Mucosa of descending colon (tissue), 3 donors: ENCODE results near the gene GSDME. TPM values are rescaled to one million over a fixed set of nuclear protein-coding genes. Genes with fewer than 3 reads are reported as not detected.
"Not testable (repeated sequence)": the region's sequence is repeated elsewhere in the genome, so short reads cannot be mapped to it uniquely, and the experiment has no call there.

Source experiments
- ATAC-seq: fragments of 200-7000 bp; cut with Tn5 transposase; one replicate; pipeline ENCODE4 v1.9.1; 2020; ENCODE audit warnings: mild to moderate bottlenecking, moderate library complexity
- DNase-seq, 3 donors: peaks; one replicate each; pipeline ENCODE4 v3.0.0-alpha.2; 2020
- H3K36me3 ChIP-seq: fragments of 200-600 bp; one replicate; pipeline ENCODE4 v1.8.0; 2021; ENCODE audit warnings: low read depth, mild to moderate bottlenecking
- H3K4me1 ChIP-seq: fragments of 200-600 bp; one replicate; pipeline ENCODE4 v1.8.0; 2021; ENCODE audit warnings: low read depth, mild to moderate bottlenecking
- H3K4me3 ChIP-seq: fragments of 200-600 bp; one replicate; pipeline ENCODE4 v1.8.0; 2021; ENCODE audit warnings: mild to moderate bottlenecking
- H3K9me3 ChIP-seq: fragments of 200-600 bp; one replicate; pipeline ENCODE4 v1.8.0; 2021; ENCODE audit warnings: mild to moderate bottlenecking
- CTCF ChIP-seq: fragments of 200-600 bp; IDR thresholded peaks from one replicate; pipeline ENCODE4 v1.8.0; 2022; ENCODE audit warnings: antibody characterized with exemption, mild to moderate bottlenecking
- intact Hi-C, 2 donors: fragments of 100-400 bp; cut with DNase I in 1 of 2; cut with micrococcal nuclease in 1 of 2; formaldehyde crosslinking; loops; one replicate each; pipeline versions ENCODE4 v1.11.0 to v1.11.1; 2022; cut with DNase I, micrococcal nuclease
- total RNA-seq, 3 donors: library from RNA; stranded (reverse); fragmentation: NEBNext Ultra II Directional in 2 of 3; extraction: Animal tissue kit (Norgen Biotek cat#: 25700) in 2 of 3; gene quantifications; one replicate each; pipeline versions ENCODE4 v1.2.1 to v1.2.4, GENCODE V29; 2021 to 2023
- donor health status: DM: no; HTN: no; CAD: no; lungs with moderate emphysema.
- donor health status: DM: no; HTN: no; CAD: no.
- donor health status: DM: no; HTN: yes; CAD: no.

Gene GSDME
- total RNA-seq, 3 donors from 2014 or later: 0.96 to 6.3 (median 2.3) TPM

- no peak for TF ChIP-seq CTCF
- H3K36me3 ChIP-seq: no peaks in the 10 kb centered on the region
- no peak overlapping the region for H3K4me3 ChIP-seq
- peaks cover 5% of the 10 kb centered on the region for H3K9me3 ChIP-seq
- no peak for ATAC-seq
- intact Hi-C loops: no loop called here
- DNase-seq: no peak
- no peaks in the 10 kb centered on the region for H3K4me1 ChIP-seq
Observed at GRCh38 chr7:24738577-24738976, 18.7 kb downstream of the GSDME start.

- no peak for DNase-seq
- Histone ChIP-seq H3K36me3 (no peaks in the 10 kb centered on the region), H3K4me3 (no peak overlapping the region), H3K4me1 (no peaks in the 10 kb centered on the region), H3K9me3 (peaks cover 5% of the 10 kb centered on the region)
- intact Hi-C loops: no loop called here
- TF ChIP-seq CTCF: no peak
- no peak for ATAC-seq
Observed at GRCh38 chr7:24737281-24737680, 20.0 kb downstream of the GSDME start.

- H3K4me3 ChIP-seq, DNase-seq, H3K4me1 ChIP-seq, H3K36me3 ChIP-seq, ATAC-seq, H3K9me3 ChIP-seq, intact Hi-C loops: not testable (repeated sequence)
Observed at GRCh38 chr7:24735594-24735993, 21.7 kb downstream of the GSDME start.

GRCh38 chr7:24734306-24734705, 23.0 kb downstream of the GSDME start:
- no peaks in the 10 kb centered on the region for H3K4me1 ChIP-seq
- peaks cover 5% of the 10 kb centered on the region for H3K9me3 ChIP-seq
- intact Hi-C loops: no loop called here
- no peak for TF ChIP-seq CTCF
- H3K36me3 ChIP-seq: no peaks in the 10 kb centered on the region
- DNase-seq: no peak
- no peak for ATAC-seq
- no peak overlapping the region for H3K4me3 ChIP-seq

- no peak for DNase-seq
- intact Hi-C loops: no loop called here
- H3K4me1 ChIP-seq: no peaks in the 10 kb centered on the region
- no peaks in the 10 kb centered on the region for H3K36me3 ChIP-seq
- peaks cover 2% of the 10 kb centered on the region for H3K9me3 ChIP-seq
- no peak overlapping the region for H3K4me3 ChIP-seq
- no peak for ATAC-seq
- TF ChIP-seq CTCF: no peak
Observed at GRCh38 chr7:24733414-24734060, 23.7 kb downstream of the GSDME start.

- TF ChIP-seq CTCF: no peak
- Histone ChIP-seq H3K4me1 (no peaks in the 10 kb centered on the region), H3K9me3 (no peaks in the 10 kb centered on the region), H3K4me3 (no peak overlapping the region), H3K36me3 (no peaks in the 10 kb centered on the region)
- intact Hi-C loops: no loop called here
- no peak for DNase-seq
- ATAC-seq: no peak
Observed at GRCh38 chr7:24732646-24733413, 24.4 kb downstream of the GSDME start.
